Lower leg skin (tissue), 3 donors: ENCODE measurements around the gene FANK1.

Experiments
- POLR2A ChIP-seq, 2 donors: fragments of 450-650 bp; IDR thresholded peaks; one replicate each; pipeline ENCODE4 v1.6.1; 2016 to 2017; ENCODE audit warnings: antibody characterized with exemption in 2 of 2, mild to moderate bottlenecking in 1 of 2, moderate library complexity in 1 of 2
- TF ChIP-seq, protein P1 (sequence below), 3 donors: fragments of 450-650 bp; IDR thresholded peaks; one replicate each; pipeline ENCODE4 v1.5.1; 2016; ENCODE audit warnings: antibody characterized with exemption in 3 of 3, mild to moderate bottlenecking in 3 of 3, moderate library complexity in 2 of 3

DNA sequence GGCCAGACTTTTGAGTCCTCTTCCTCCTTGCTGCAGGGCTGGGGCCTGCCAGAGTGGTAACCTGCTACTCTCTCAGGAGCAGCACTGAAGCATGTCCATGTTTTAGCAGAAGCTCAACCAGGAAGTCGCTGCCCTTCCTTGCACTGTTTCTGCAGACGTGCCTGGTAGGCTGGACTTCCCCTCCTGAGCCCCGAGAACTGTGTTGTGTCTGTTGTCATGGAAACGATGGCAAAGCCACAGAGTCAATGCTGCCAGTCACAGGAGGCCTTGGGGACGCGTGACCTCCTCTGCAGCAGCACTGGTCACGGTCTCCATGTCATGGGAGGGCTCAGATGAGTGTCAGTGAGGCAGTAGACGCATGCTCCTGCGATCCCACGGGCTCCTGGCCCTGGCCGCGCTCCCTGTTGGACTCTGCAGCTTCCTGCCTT, 145.5 kb downstream of the FANK1 start:
- TF ChIP-seq, protein P1, sequence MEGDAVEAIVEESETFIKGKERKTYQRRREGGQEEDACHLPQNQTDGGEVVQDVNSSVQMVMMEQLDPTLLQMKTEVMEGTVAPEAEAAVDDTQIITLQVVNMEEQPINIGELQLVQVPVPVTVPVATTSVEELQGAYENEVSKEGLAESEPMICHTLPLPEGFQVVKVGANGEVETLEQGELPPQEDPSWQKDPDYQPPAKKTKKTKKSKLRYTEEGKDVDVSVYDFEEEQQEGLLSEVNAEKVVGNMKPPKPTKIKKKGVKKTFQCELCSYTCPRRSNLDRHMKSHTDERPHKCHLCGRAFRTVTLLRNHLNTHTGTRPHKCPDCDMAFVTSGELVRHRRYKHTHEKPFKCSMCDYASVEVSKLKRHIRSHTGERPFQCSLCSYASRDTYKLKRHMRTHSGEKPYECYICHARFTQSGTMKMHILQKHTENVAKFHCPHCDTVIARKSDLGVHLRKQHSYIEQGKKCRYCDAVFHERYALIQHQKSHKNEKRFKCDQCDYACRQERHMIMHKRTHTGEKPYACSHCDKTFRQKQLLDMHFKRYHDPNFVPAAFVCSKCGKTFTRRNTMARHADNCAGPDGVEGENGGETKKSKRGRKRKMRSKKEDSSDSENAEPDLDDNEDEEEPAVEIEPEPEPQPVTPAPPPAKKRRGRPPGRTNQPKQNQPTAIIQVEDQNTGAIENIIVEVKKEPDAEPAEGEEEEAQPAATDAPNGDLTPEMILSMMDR (IDR thresholded peaks at IDR 0.05) = no peak
- TF ChIP-seq POLR2A (IDR thresholded peaks at IDR 0.05) = no peak
